Measurements from ENCODE around the gene F8A2. TPM values are rescaled to one million over a fixed set of nuclear protein-coding genes. Genes with fewer than 3 reads are reported as not detected.

Gene F8A2
- total and polyA plus RNA-seq, 2 of the 4 experiments (the other 2 are of a cell fraction), result not detected

Small RNA genes within 50 kb of the gene (microRNA-seq; reads per million reads assigned to microRNA genes)
- gene MIR1184-2 (ENCODE audit: insufficient read depth in 1 of 2, insufficient read length in 1 of 2, unreplicated experiment in 1 of 2), result 0 reads per million in 2 experiments

Small RNA genes within 50 kb of the gene (small RNA-seq; reads per million reads assigned to genes)
- gene MIR1184-2, result 0 reads per million in 5 experiments

Other genes with a start within 250 kb of the F8A2 start
- 42.3 and 75.3 TPM in 2 replicates for gene VBP1, start 165.6 kb upstream of the F8A2 start, total RNA-seq (2012; rRNA removed)
- gene VBP1, start 165.6 kb upstream of the F8A2 start, polyA plus RNA-seq (2012; rRNA removed), result 24.7 and 30.8 TPM in 2 replicates
- gene RAB39B, start 117.6 kb upstream of the F8A2 start, total RNA-seq (2012; rRNA removed), result 0.54 and 0.56 TPM in 2 replicates
- gene RAB39B, start 117.6 kb upstream of the F8A2 start, polyA plus RNA-seq (2012; rRNA removed), result 0.23 and 0.29 TPM in 2 replicates
- under 0.01 and 0.18 TPM in 2 replicates for gene CLIC2, start 47.5 kb upstream of the F8A2 start, total RNA-seq (2012; rRNA removed)
- 0.07 TPM in 1 of 2 replicates, not detected in the other for gene CLIC2, start 47.5 kb upstream of the F8A2 start, polyA plus RNA-seq (2012; rRNA removed)
- under 0.01 and 0.18 TPM in 2 replicates for gene F8A3, start 76.5 kb downstream of the F8A2 start, total RNA-seq (2012; rRNA removed)
- gene F8A3, start 76.5 kb downstream of the F8A2 start, polyA plus RNA-seq (2012; rRNA removed), result 1.5 and 2.0 TPM in 2 replicates
- gene SPRY3, start 230.5 kb downstream of the F8A2 start, total RNA-seq (2012; rRNA removed), result 0.18 and 0.28 TPM in 2 replicates
- gene SPRY3, start 230.5 kb downstream of the F8A2 start, polyA plus RNA-seq (2012; rRNA removed), result 0.32 TPM in 2 replicates
- 14.2 and 20.4 TPM in 2 replicates for gene TMLHE, start 230.9 kb downstream of the F8A2 start, total RNA-seq (2012; rRNA removed)
- 7.2 and 10.9 TPM in 2 replicates for gene TMLHE, start 230.9 kb downstream of the F8A2 start, polyA plus RNA-seq (2012; rRNA removed)

Data from IMR-90 (cell line).